B cell (primary cell): ENCODE results near the gene BRSK2.

Experiments used
- CTCF ChIP-seq: fragments of 200-600 bp; IDR thresholded peaks from one replicate; pipeline ENCODE4 v1.8.0; 2022; ENCODE audit warnings: antibody characterized with exemption, mild to moderate bottlenecking
- EZH2 ChIP-seq: IDR thresholded peaks from 2 replicates; pipeline ENCODE4 v1.6.1; 2012; ENCODE audit warnings: borderline replicate concordance, low read depth, mild to moderate bottlenecking, moderate library complexity, low read length; ENCODE audit not compliant: insufficient read depth, poor library complexity, severe bottlenecking

GRCh38 chr11:1478544-1478943 is 88.8 kb downstream of the BRSK2 start:
- TF ChIP-seq CTCF (no peak), EZH2 (no peak)
